Osteoblast (primary cell): Measurements from ENCODE around the gene USB1. TPM values are rescaled to one million over a fixed set of nuclear protein-coding genes. Genes with fewer than 3 reads are reported as not detected.

Source experiments
- DNase-seq: peaks from one replicate; pipeline ENCODE4 v3.0.0; 2011; ENCODE audit warnings: low spot score, mixed read lengths; ENCODE audit not compliant: insufficient read length; ENCODE audit errors: missing footprints
- H2AFZ ChIP-seq: 2 replicates; pipeline ENCODE4 v1.6.0; 2011; ENCODE audit warnings: mild to moderate bottlenecking, low read length
- H3K27ac ChIP-seq: 2 replicates; pipeline ENCODE4 v1.5.1; 2011; ENCODE audit warnings: mild to moderate bottlenecking, low read depth, low read length, moderate library complexity
- H3K27me3 ChIP-seq: 2 replicates; pipeline ENCODE4 v1.6.0; 2012; ENCODE audit warnings: mild to moderate bottlenecking, control low read depth, inconsistent platforms, low read length, moderate library complexity; ENCODE audit not compliant: insufficient read depth
- H3K36me3 ChIP-seq: 2 replicates; pipeline ENCODE4 v1.5.1; 2011; ENCODE audit warnings: mild to moderate bottlenecking, low read length, control low read depth, moderate library complexity; ENCODE audit not compliant: insufficient read depth
- H3K4me1 ChIP-seq: 2 replicates; pipeline ENCODE4 v1.5.1; 2011; ENCODE audit warnings: mild to moderate bottlenecking, low read length, control low read depth, moderate library complexity; ENCODE audit not compliant: insufficient read depth
- H3K4me2 ChIP-seq: 2 replicates; pipeline ENCODE4 v1.6.0; 2011; ENCODE audit warnings: mild to moderate bottlenecking, low read length; ENCODE audit not compliant: insufficient read depth
- H3K4me3 ChIP-seq: fragments of 200-600 bp; sonication (generic); 3 replicates; pipeline ENCODE4 v1.5.1; 2012; ENCODE audit warnings: mild to moderate bottlenecking, low read length, inconsistent platforms; ENCODE audit not compliant: insufficient read depth
- H3K79me2 ChIP-seq: 2 replicates; pipeline ENCODE4 v1.6.0; 2012; ENCODE audit warnings: mild to moderate bottlenecking, low read length, control low read depth, inconsistent platforms; ENCODE audit not compliant: insufficient read depth
- H3K9me3 ChIP-seq: 2 replicates; pipeline ENCODE4 v1.5.1; 2011; ENCODE audit warnings: low read depth, low read length, control low read depth
- H4K20me1 ChIP-seq: 2 replicates; pipeline ENCODE4 v1.6.0; 2012; ENCODE audit warnings: mild to moderate bottlenecking, low read length, control low read depth; ENCODE audit not compliant: insufficient read depth
- CTCF ChIP-seq: IDR thresholded peaks from 2 replicates; pipeline ENCODE4 v1.5.1; 2011; ENCODE audit warnings: mild to moderate bottlenecking, low read depth, low read length, moderate library complexity; ENCODE audit errors: extremely low read depth
- total RNA-seq: library from RNA; depleted of rRNA; stranded (reverse); fragments of >200 nt; gene quantifications from 2 replicates; pipeline ENCODE4 v1.2.3, GENCODE V29; 2012

Gene USB1
- total RNA-seq, 1 donor, result 19.2 TPM

GRCh38 chr16:58046936-58047335 is 45.7 kb downstream of the USB1 start:
- no peaks in the 10 kb centered on the region for H3K27me3 ChIP-seq
- H4K20me1 ChIP-seq, result no peaks in the 10 kb centered on the region
- no peaks in the 10 kb centered on the region for H3K36me3 ChIP-seq
- no peak overlapping the region for H3K4me3 ChIP-seq
- no peaks in the 10 kb centered on the region for H3K4me1 ChIP-seq
- H3K4me2 ChIP-seq, result no peak overlapping the region
- TF ChIP-seq CTCF, result no peak
- no peak overlapping the region for H3K27ac ChIP-seq
- H3K79me2 ChIP-seq, result no peaks in the 10 kb centered on the region
- H3K9me3 ChIP-seq, result no peaks in the 10 kb centered on the region
- peak; percentile 85 for DNase-seq
- H2AFZ ChIP-seq, result no peak overlapping the region

- no peak for TF ChIP-seq CTCF
- H2AFZ ChIP-seq, result no peak overlapping the region
- no peak overlapping the region for H3K4me3 ChIP-seq
- H3K36me3 ChIP-seq, result no peaks in the 10 kb centered on the region
- no peak overlapping the region for H3K4me2 ChIP-seq
- H3K4me1 ChIP-seq, result no peaks in the 10 kb centered on the region
- H3K27ac ChIP-seq, result no peak overlapping the region
- H3K9me3 ChIP-seq, result no peaks in the 10 kb centered on the region
- H4K20me1 ChIP-seq, result no peaks in the 10 kb centered on the region
- peak; percentile 80 for DNase-seq
- H3K79me2 ChIP-seq, result no peaks in the 10 kb centered on the region
- no peaks in the 10 kb centered on the region for H3K27me3 ChIP-seq
Measured at GRCh38 chr16:58047557-58048348, 46.5 kb downstream of the USB1 start.

GRCh38 chr16:58048494-58049231 is 47.5 kb downstream of the USB1 start:
- Histone ChIP-seq H3K36me3 (no peaks in the 10 kb centered on the region), H3K79me2 (no peaks in the 10 kb centered on the region), H3K27me3 (no peaks in the 10 kb centered on the region), H3K4me3 (no peak overlapping the region), H3K4me2 (no peak overlapping the region), H4K20me1 (no peaks in the 10 kb centered on the region), H3K4me1 (no peaks in the 10 kb centered on the region), H3K9me3 (no peaks in the 10 kb centered on the region), H3K27ac (no peak overlapping the region), H2AFZ (no peak overlapping the region)
- no peak for TF ChIP-seq CTCF
- peak; percentile 77 for DNase-seq
